T47D (cell line): ENCODE results near the gene IRAK1.

Experiments used
- DNase-seq, 2 experiments: peaks; one replicate each; pipeline versions ENCODE4 v3.0.0 to v3.0.0-alpha.2; 2011 to 2012; ENCODE audit warnings: low read depth in 1 of 2, low spot score in 1 of 2
- JUND ChIP-seq: IDR thresholded peaks from 2 replicates; pipeline ENCODE4 v1.6.1; 2012; ENCODE audit warnings: low read depth
- in situ Hi-C: cut with HindIII; loops from 2 replicates; pipeline ENCODE4 v1.10.0; 2016; ENCODE audit warnings: low sequenced_read_pairs, low pct_unique_long_range_greater_than_20kb

The IRAK1 gene

DNA sequence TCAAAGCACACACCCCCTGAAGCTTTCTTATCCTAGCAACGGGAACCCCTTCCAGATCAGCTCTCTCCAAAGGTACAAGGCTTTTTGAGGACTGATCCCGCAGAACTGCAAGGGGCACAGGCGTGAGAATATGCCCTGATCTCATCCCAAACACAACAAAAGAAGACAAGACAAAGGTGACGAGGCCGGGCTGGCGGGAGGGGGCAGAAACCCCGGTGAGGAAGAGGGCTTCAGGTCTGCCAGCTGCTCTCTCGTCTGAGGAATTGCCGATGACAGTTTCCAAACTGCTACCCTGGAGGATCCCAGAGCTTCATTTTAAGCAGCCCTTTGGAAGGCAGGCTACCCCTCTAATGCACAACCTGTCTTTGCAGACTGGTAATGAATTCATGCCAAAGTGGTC, 51.4 kb downstream of the IRAK1 start:
- no peak for DNase-seq
- in situ Hi-C loops, result no loop called here
- no peak for TF ChIP-seq JUND

DNA sequence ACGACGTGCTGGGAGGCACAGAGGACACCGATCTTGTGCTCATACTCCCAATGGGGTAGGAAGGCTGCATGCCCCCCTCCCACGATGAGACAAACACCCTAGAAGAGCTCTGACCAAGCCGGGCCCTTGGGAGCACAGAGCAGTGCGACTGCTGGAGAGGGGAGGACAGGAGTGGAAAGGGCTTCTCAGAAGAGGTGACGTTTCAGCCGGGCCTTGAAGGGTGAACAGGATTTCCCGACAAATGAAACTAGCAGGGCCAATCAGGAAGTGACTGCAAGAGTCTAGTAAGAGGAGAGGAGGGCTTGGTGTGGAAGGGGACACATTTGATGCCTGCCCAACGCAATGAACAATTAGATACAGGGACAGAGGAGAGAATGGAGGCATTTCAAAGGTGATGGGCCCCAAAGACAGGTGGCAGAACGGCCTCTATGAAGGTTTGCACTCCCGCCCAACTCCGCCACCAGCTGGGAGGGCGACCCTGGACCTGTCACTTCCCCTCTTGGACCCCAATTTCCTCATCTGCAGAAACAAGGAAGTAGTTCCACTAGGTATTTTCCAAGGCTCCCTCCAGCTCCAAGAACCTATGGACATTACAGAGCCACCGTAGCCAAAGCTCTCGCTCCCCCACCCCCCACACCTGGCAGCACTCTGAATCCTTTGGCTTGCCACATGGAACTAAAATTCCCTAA, 52.0 kb downstream of the IRAK1 start:
- TF ChIP-seq JUND, result no peak
- no peak for DNase-seq
- in situ Hi-C loops, result no loop called here

DNA sequence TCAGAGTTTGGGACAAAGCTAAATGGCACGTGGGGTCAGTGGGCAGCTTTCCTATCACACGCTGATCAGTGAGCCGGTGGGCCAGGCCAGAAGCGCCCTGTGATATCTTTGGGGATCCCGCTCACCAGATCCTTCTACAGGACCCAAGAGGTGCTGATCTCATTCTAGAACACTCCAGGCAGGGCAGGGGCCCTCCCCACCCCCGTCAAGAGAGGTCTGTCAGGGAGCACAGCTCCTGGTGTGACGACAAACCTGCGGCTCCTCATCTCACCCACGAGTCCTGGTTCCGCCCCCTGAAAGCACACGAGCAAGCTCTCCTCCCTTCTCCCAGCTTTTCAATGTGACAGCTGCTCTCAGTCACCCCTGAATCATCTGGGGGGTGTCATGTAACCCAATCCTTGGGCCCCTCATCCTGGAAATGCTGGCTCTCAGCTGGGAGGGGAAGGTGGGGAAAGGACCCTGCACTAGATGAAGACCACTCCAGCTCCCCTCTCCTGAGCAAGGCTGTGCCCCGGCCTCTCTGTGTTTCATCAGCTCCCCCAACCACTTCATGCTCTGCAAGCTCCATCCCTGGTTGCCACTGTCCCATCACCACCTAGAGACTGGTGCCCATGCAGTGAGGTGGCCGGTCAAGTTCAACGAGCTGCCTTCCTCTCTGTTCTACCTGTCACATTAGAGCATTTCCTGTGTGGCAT, 52.7 kb downstream of the IRAK1 start:
- DNase-seq, result no peak
- in situ Hi-C loops, result no loop called here
- no peak for TF ChIP-seq JUND

DNA sequence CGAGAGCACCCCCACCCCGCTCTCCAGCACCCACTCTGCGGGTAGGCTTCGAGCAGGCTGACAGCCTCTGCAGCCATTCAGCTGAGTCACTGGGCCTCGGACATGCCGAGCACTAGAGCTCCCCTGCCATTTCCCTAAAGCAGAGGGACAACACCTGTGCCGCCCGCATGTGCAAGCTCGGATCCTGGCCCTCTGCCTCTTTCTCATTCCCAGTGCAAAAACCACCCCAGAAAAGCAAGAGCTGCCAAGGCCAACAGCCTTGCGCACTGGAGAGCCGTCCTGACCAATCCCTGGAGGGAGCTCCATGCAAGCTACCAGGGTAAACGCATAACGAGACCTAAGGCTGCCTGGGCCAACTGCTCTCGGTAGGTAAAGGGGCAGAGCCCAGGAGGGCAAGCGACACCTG, 53.4 kb downstream of the IRAK1 start:
- no peak for DNase-seq
- in situ Hi-C loops, result no loop called here
- TF ChIP-seq JUND, result no peak

DNA sequence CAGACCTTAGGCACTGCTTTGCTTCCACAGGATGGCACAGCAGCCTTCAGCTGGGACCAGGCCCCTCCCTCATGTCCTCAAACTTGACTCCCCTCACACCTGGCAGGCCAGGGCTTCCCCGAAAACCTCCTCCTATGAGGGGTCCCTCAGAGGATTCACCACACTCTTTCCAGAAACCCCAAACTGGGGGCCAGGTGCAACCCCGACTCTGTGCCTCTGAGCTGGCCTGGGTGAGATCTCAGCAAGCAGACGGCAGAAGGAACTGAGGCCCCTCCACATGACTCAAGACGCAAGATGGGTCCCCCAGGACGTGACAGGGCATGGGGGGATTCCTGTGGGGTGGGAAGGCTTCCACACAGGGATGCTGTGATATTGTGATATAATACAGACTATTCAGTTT, 54.3 kb downstream of the IRAK1 start:
- in situ Hi-C loops, result no loop called here
- no peak for DNase-seq

DNA sequence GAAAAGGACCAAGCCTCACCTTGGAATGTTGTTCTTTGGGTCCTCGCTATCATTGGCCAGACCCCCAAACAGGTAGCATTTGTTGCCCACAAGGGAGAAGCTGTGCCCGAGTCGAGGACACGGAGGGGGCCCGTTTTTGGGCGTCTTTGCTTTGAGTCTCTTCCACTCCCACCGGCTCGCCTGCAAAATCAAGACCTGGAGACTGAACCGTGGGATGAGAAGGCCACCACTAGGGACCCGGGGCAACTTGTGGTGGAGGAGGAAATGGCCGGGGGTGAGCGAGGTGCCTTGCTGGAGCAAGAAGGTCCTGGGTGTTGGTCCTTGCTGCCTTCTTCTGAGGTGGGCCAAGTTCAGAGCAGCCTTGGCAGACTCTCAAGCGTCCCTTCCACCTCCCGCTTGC, 55.6 kb downstream of the IRAK1 start:
- DNase-seq, result no peak
- in situ Hi-C loops, result no loop called here
- no peak for TF ChIP-seq JUND

More for the DNA sequence above, 54.3 kb downstream of the IRAK1 start:
- TF ChIP-seq JUND, result no peak

DNA sequence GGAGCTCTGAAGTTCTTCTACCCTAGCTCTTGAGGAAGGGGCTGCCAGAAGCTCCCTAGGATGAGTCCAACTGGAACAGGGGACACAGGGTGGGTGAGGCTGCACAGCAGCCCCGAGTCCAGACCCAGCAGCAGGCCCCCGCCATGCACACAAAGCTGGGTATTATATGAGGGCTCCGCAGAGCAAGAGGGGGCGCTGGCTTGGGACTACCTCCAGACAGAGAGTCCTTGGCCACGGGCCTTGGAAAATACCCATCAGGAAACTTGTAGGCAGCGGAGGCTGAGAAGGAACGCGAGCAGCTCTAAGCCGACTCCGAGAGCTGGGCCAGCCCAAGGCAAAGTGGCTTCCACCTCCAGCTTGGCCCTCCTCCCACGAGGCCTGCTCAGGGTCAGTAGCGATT, 56.2 kb downstream of the IRAK1 start:
- in situ Hi-C loops, result no loop called here
- TF ChIP-seq JUND, result no peak
- no peak for DNase-seq

DNA sequence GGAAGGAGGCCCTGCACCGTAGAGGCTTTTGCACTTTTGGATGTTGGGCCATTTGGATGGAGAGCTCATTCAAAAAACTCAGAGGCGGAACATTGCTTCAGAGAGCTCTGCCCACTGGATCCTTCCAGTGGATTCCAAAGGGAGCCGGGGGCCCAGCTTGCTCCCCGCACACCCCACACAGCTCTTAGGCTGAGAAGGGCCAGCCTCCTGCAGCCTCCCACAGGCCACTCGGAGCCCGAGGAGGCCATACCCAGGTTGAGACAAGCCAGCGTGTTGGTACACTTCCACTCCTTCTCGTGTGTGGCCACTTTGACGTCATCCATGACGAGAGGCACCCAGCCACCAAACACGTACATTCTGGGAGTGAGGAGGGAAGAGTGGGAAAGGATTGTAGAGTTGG, 58.4 kb downstream of the IRAK1 start:
- no peak for DNase-seq
- no peak for TF ChIP-seq JUND
- in situ Hi-C loops, result no loop called here

DNA sequence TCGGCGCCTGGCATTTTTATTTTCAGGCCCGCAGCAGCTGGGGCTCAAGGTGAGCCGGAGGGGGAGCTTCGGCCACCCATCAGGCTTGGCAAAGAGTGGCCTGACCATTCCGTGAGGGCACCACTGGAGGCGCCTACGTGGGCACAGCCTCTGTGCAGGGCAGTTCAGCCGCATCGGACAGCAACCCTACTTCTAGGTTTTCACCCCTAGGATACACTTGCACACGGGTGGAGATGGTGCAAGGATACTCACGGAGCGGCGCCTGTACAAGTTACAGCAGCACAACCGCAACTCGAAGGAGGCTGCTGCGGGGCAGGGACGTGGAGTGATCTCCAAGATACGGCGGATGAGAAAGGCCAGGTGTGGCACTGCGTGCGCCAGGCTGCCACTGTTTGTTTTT, 58.9 kb downstream of the IRAK1 start:
- in situ Hi-C loops, result no loop called here
- DNase-seq, result no peak
- no peak for TF ChIP-seq JUND
